ENCODE results near the gene ZNF771. TPM values are rescaled to one million over a fixed set of nuclear protein-coding genes. Genes with fewer than 3 reads are reported as not detected.

ZNF771 gene
- polyA plus RNA-seq, 1 of the 3 experiments (the other 2 are of a cell fraction), result 20.4 TPM

- Histone ChIP-seq H3K36me3 (replicated peaks in 1 of 2; ENCODE audit: control insufficient read depth in 1 of 2, insufficient read depth in 2 of 2, low read length in 1 of 2) (peaks cover 0 to 6% of the 10 kb centered on the region in 2 experiments), H3K79me2 (ENCODE audit: insufficient read depth) (peaks cover 15% of the 10 kb centered on the region; the same call in 1 of the 2 replicates), H3K4me1 (ENCODE audit: control insufficient read depth in 1 of 2, insufficient read depth in 2 of 2, low read depth in 1 of 2, low read length in 1 of 2) (peaks cover 6 to 9% of the 10 kb centered on the region in 2 experiments; a peak in 3 of 4 replicates), H3K9me3 (no peaks in the 10 kb centered on the region), H4K20me1 (ENCODE audit: insufficient read depth) (peaks cover 12% of the 10 kb centered on the region; the same call in 1 of the 2 replicates), H2AFZ (ENCODE audit: low read depth) (peak overlapping the region; percentile 87), H3K9me2 (no peaks in the 10 kb centered on the region), H3K27ac (ENCODE audit: low read depth in 2 of 2, low read length in 1 of 2) (peak overlapping the region; percentile 98 to 99), H3K9ac (peak overlapping the region; percentile 97), H3K4me2 (peak overlapping the region; percentile 100), H3K27me3 (ENCODE audit: insufficient read depth) (no peaks in the 10 kb centered on the region), H3K4me3 (ENCODE audit: low read depth in 2 of 2, low read length in 1 of 2) (peak overlapping the region; percentile 56 to 96), H3F3A (replicated peaks; ENCODE audit: insufficient read depth) (peaks cover 19% of the 10 kb centered on the region)
- POLR2A ChIA-PET, result interaction anchor here (0.9 to 1.5 kb wide), 5 partner anchors 9 to 24 kb away, joined by 3 to 9 read pairs (median 3); partner anchors contain the start of gene ZNF48
- WGBS (ENCODE audit: low lambda C conversion rate), result under 1% methylated on average over 23 of the region's 39 CpGs
- peak; percentile 85 for DNase-seq
- CTCF ChIA-PET, result interaction anchor here (0.6 to 2.0 kb wide), 8 partner anchors 18 to 31 kb away, joined by 3 to 11 read pairs (median 3); partner anchors contain the start of genes CD2BP2, ZNF48 and ZNF771
- no peak for TF ChIP-seq FOSL2 (IDR thresholded peaks at IDR 0.05; ENCODE audit: borderline replicate concordance, low read depth)
- no peak; the same call in 1 of the 2 replicates for TF ChIP-seq TAF1 (IDR thresholded peaks at IDR 0.05; ENCODE audit: borderline replicate concordance, low read depth, low read length)
- peak; percentile 85 for TF ChIP-seq MAX (IDR thresholded peaks at IDR 0.05; ENCODE audit: low read depth)
- no peak for TF ChIP-seq NFIC (IDR thresholded peaks at IDR 0.05; ENCODE audit: borderline replicate concordance)
- TF ChIP-seq YY1 (IDR thresholded peaks at IDR 0.05; ENCODE audit: low read depth), result peak; percentile 32; the same call in 1 of the 2 replicates
- TF ChIP-seq CTCF (IDR thresholded peaks at IDR 0.05), result no peak
- TF ChIP-seq MEF2A (IDR thresholded peaks at IDR 0.05; ENCODE audit: borderline replicate concordance, low read depth), result no peak
- peak; percentile 39; the same call in 1 of the 2 replicates for TF ChIP-seq FOXM1 (IDR thresholded peaks at IDR 0.05; ENCODE audit: low read depth)
- TF ChIP-seq JUND (IDR thresholded peaks at IDR 0.05), result no peak
- no peak for TF ChIP-seq USF1 (IDR thresholded peaks at IDR 0.05; ENCODE audit: borderline replicate concordance, low read depth)
- TF ChIP-seq IRF3 (IDR thresholded peaks at IDR 0.05; ENCODE audit: low read depth, low read length), result no peak
- no peak for TF ChIP-seq USF2 (IDR thresholded peaks at IDR 0.05; ENCODE audit: borderline replicate concordance, low read depth, low read length)
- TF ChIP-seq POLR2AphosphoS5 (IDR thresholded peaks at IDR 0.05; ENCODE audit: low read depth, low read length), result peak; percentile 82
- TF ChIP-seq RXRA (IDR thresholded peaks at IDR 0.05; ENCODE audit: borderline replicate concordance, low read depth), result no peak
- TF ChIP-seq RFX5 (IDR thresholded peaks at IDR 0.05; ENCODE audit: low read length), result no peak; the same call in 1 of the 2 replicates
- no peak for TF ChIP-seq REST (IDR thresholded peaks at IDR 0.05; ENCODE audit: low read depth, low read length)
- TF ChIP-seq GATA2 (CRISPR knock-in tag; IDR thresholded peaks at IDR 0.05), result peak; percentile 21
- TF ChIP-seq RAD21 (IDR thresholded peaks at IDR 0.05; ENCODE audit: low read length), result no peak
- peak; percentile 49; the same call in 1 of the 2 replicates for TF ChIP-seq ELF1 (IDR thresholded peaks at IDR 0.05)
- TF ChIP-seq GABPA (IDR thresholded peaks at IDR 0.05; ENCODE audit: low read depth), result no peak
- no peak for TF ChIP-seq PBX3 (IDR thresholded peaks at IDR 0.05)
- no peak for TF ChIP-seq EP300 (IDR thresholded peaks at IDR 0.05; ENCODE audit: borderline replicate concordance in 1 of 2, low read depth in 1 of 2, low read length in 1 of 2)
- peak; percentile 56; the same call in 1 of the 2 replicates for TF ChIP-seq TCF12 (IDR thresholded peaks at IDR 0.05)
- no peak for TF ChIP-seq SMC3 (IDR thresholded peaks at IDR 0.05; ENCODE audit: low read depth, low read length)
- TF ChIP-seq TEAD4 (IDR thresholded peaks at IDR 0.05; ENCODE audit: borderline replicate concordance, insufficient read depth), result no peak
Observed at GRCh38 chr16:30377812-30378235, 29.6 kb upstream of the ZNF771 start.
